WERI-Rb-1 (cell line): ENCODE results near the gene PSMB2.
A peak's percentile ranks its signal among the peaks of the same experiment; 100 is the strongest.

ENCODE experiments used
- DNase-seq: peaks from one replicate; pipeline ENCODE4 v3.0.0-alpha.2; 2020
- H3K27ac ChIP-seq: fragments of 250-450 bp; sonication (Bioruptor Pico); 2 replicates; pipeline ENCODE4 v1.5.1; 2020; ENCODE audit warnings: mild to moderate bottlenecking, moderate library complexity
- H3K27me3 ChIP-seq: fragments of 250-450 bp; sonication (Bioruptor Pico); 2 replicates; pipeline ENCODE4 v1.5.1; 2021; ENCODE audit warnings: mild to moderate bottlenecking, low read depth, moderate library complexity; ENCODE audit not compliant: insufficient read depth, severe bottlenecking
- H3K36me3 ChIP-seq: fragments of 250-450 bp; sonication (Bioruptor Pico); 2 replicates; pipeline ENCODE4 v1.5.1; 2020; ENCODE audit warnings: mild to moderate bottlenecking, moderate library complexity
- H3K4me3 ChIP-seq: 2 replicates; pipeline ENCODE4 v1.5.1; 2011; ENCODE audit warnings: low read depth, mild to moderate bottlenecking, control low read depth, low read length
- H3K9me3 ChIP-seq: fragments of 250-450 bp; sonication (Bioruptor Pico); 2 replicates; pipeline ENCODE4 v1.5.1; 2021; ENCODE audit warnings: mild to moderate bottlenecking, moderate library complexity; ENCODE audit not compliant: severe bottlenecking
- TF ChIP-seq, protein P1 (sequence below): IDR thresholded peaks from 2 replicates; pipeline ENCODE4 v1.5.1; 2011; ENCODE audit warnings: low read depth, mild to moderate bottlenecking, control low read depth, inconsistent platforms, low read length

PSMB2 gene

DNA sequence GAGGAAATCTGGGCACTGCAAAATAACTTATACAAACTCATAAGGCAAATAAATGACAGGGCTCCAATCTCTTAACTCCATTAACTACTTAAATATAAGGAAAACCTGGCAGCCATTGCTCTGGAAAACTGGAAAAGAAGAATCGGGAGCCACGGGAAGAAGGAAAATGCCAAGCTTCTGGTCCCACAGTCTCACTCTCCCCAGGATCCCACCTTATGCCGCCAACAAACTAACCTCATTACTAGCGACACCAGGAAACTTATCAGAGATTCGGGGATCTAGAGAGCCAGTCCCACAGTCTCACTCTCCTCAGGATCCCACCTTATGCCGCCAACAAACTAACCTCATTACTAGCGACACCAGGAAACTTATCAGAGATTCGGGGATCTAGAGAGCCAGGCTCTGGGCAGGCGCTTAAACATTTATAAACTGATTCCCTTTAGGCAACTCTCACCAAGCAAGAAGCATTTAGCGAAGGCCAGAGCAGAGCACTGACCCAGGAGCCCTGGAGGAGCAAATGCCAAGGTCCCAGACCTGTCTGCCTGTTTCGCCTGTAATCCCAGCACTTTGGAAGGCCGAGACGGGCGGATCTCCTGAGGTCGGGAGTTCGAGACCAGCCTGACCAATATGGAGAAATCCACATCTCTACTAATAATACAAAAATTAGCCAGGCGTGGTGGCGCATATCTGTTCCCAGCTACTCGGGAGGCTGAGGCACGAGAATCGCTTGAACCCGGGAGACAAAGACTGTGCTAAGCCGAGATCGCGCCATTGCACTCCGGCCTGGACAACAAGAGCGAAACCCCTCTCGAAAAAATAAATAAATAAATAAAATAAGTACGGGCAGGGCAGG, 720 bp downstream of the PSMB2 start:
- H3K4me3 ChIP-seq = peak overlapping the region; percentile 86
- no peak for DNase-seq
- H3K27me3 ChIP-seq = no peaks in the 10 kb centered on the region
- no peaks in the 10 kb centered on the region for H3K9me3 ChIP-seq
- TF ChIP-seq, protein P1, sequence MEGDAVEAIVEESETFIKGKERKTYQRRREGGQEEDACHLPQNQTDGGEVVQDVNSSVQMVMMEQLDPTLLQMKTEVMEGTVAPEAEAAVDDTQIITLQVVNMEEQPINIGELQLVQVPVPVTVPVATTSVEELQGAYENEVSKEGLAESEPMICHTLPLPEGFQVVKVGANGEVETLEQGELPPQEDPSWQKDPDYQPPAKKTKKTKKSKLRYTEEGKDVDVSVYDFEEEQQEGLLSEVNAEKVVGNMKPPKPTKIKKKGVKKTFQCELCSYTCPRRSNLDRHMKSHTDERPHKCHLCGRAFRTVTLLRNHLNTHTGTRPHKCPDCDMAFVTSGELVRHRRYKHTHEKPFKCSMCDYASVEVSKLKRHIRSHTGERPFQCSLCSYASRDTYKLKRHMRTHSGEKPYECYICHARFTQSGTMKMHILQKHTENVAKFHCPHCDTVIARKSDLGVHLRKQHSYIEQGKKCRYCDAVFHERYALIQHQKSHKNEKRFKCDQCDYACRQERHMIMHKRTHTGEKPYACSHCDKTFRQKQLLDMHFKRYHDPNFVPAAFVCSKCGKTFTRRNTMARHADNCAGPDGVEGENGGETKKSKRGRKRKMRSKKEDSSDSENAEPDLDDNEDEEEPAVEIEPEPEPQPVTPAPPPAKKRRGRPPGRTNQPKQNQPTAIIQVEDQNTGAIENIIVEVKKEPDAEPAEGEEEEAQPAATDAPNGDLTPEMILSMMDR = no peak
- H3K27ac ChIP-seq = peak overlapping the region; percentile 88
- peaks cover 15% of the 10 kb centered on the region for H3K36me3 ChIP-seq

GRCh38 chr1:35637401-35637809, 3.9 kb downstream of the PSMB2 start:
- DNase-seq = no peak
- Histone ChIP-seq H3K36me3 (peaks cover 46% of the 10 kb centered on the region), H3K4me3 (no peak overlapping the region), H3K27ac (no peak overlapping the region), H3K27me3 (no peaks in the 10 kb centered on the region), H3K9me3 (no peaks in the 10 kb centered on the region)
- TF ChIP-seq, protein P1 = no peak

DNA sequence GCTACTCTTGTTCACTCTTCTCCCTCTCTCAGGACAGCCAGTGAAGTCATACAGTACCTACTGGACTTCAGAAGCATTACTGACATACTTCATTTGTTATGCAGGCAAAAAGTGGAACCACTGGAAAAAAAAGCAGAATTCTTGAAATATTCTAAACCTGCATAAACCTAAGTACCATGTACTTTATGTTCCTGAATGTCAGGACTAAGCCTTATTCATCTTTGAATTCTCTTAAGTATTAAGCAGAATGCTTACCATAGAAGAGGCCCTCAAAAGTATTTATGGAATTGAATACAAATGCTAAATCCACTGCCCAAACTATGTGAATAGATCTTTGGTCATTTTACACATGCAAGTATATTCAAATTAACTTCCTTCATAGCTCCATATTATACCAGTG, 7.8 kb downstream of the PSMB2 start:
- no peak for DNase-seq
- Histone ChIP-seq H3K4me3 (no peak overlapping the region), H3K9me3 (no peaks in the 10 kb centered on the region), H3K36me3 (peaks cover 75% of the 10 kb centered on the region), H3K27ac (no peak overlapping the region), H3K27me3 (no peaks in the 10 kb centered on the region)
- TF ChIP-seq, protein P1 = no peak

GRCh38 chr1:35631396-35631795, 9.9 kb downstream of the PSMB2 start:
- Histone ChIP-seq H3K4me3 (no peak overlapping the region), H3K36me3 (peaks cover 83% of the 10 kb centered on the region), H3K27ac (no peak overlapping the region), H3K9me3 (no peaks in the 10 kb centered on the region), H3K27me3 (no peaks in the 10 kb centered on the region)
- TF ChIP-seq, protein P1 = no peak
- DNase-seq = no peak

GRCh38 chr1:35629051-35629450, 12.3 kb downstream of the PSMB2 start:
- Histone ChIP-seq H3K27ac (no peak overlapping the region), H3K27me3 (no peaks in the 10 kb centered on the region), H3K36me3 (peaks cover 64% of the 10 kb centered on the region), H3K9me3 (no peaks in the 10 kb centered on the region), H3K4me3 (no peak overlapping the region)
- DNase-seq = no peak
- TF ChIP-seq, protein P1 = no peak
